Fibroblast of skin of right quadriceps (primary cell): ENCODE results near the gene KIAA0319L.
"Not testable (repeated sequence)": the region's sequence is repeated elsewhere in the genome, so short reads cannot be mapped to it uniquely, and the experiment has no call there.

Experiments used
- DNase-seq: peaks from one replicate; pipeline ENCODE4 v3.0.0-alpha.2; 2013

Gene KIAA0319L

GRCh38 chr1:35477870-35478269 lies 79.3 kb downstream of the KIAA0319L start:
- DNase-seq = no peak

- no peak for DNase-seq
Measured at GRCh38 chr1:35475856-35476674, 81.1 kb downstream of the KIAA0319L start.

- peak; percentile 1 for DNase-seq
Measured at GRCh38 chr1:35475356-35475755, 81.8 kb downstream of the KIAA0319L start.

GRCh38 chr1:35473216-35473615 lies 84.0 kb downstream of the KIAA0319L start:
- not testable (repeated sequence) for DNase-seq

GRCh38 chr1:35470977-35471613 lies 86.1 kb downstream of the KIAA0319L start:
- DNase-seq = no peak

- no peak for DNase-seq
Measured at GRCh38 chr1:35466120-35466519, 91.1 kb downstream of the KIAA0319L start.

- DNase-seq = not testable (repeated sequence)
Measured at GRCh38 chr1:35463749-35464148, 93.5 kb downstream of the KIAA0319L start.

GRCh38 chr1:35463232-35463631 lies 94.0 kb downstream of the KIAA0319L start:
- no peak for DNase-seq

GRCh38 chr1:35461966-35462651 lies 95.1 kb downstream of the KIAA0319L start:
- no peak for DNase-seq

GRCh38 chr1:35460796-35461195 lies 96.4 kb downstream of the KIAA0319L start:
- no peak for DNase-seq

- DNase-seq = peak; percentile 19
Measured at GRCh38 chr1:35454616-35455015, 102.6 kb downstream of the KIAA0319L start.

- DNase-seq = no peak
Measured at GRCh38 chr1:35454176-35454575, 103.0 kb downstream of the KIAA0319L start.

GRCh38 chr1:35453031-35453430 lies 104.2 kb downstream of the KIAA0319L start:
- DNase-seq = no peak

- peak; percentile 49 for DNase-seq
Measured at GRCh38 chr1:35452106-35452774, 105.0 kb downstream of the KIAA0319L start.

- DNase-seq = peak; percentile 65
Measured at GRCh38 chr1:35451125-35451528, 106.1 kb downstream of the KIAA0319L start.

- peak; percentile 90 for DNase-seq
Measured at GRCh38 chr1:35449334-35450008, 107.7 kb downstream of the KIAA0319L start.

- peak; percentile 93 for DNase-seq
Measured at GRCh38 chr1:35448344-35448801, 108.8 kb downstream of the KIAA0319L start.

GRCh38 chr1:35447278-35447677 lies 109.9 kb downstream of the KIAA0319L start:
- no peak for DNase-seq

GRCh38 chr1:35444519-35444774 lies 112.8 kb downstream of the KIAA0319L start:
- DNase-seq = no peak

GRCh38 chr1:35443768-35444518 lies 113.3 kb downstream of the KIAA0319L start:
- DNase-seq = peak; percentile 15

- no peak for DNase-seq
Measured at GRCh38 chr1:35442734-35443133, 114.5 kb downstream of the KIAA0319L start.
